Thymus (tissue), 11 donors: ENCODE data around the gene IDUA. TPM values are rescaled to one million over a fixed set of nuclear protein-coding genes. Genes with fewer than 3 reads are reported as not detected.

Experiments
- DNase-seq, 9 donors: peaks; one replicate each; pipeline ENCODE4 v3.0.0-alpha.2; 2013; ENCODE audit warnings: low spot score in 9 of 9, low read depth in 6 of 9, missing footprints in 1 of 9
- H3K27ac ChIP-seq, 2 donors: one replicate each; pipeline ENCODE4 v1.5.1; 2013; ENCODE audit warnings: control low read depth in 1 of 2, low read depth in 1 of 2, low read length in 1 of 2, mild to moderate bottlenecking in 1 of 2, moderate library complexity in 1 of 2
- H3K27me3 ChIP-seq, 2 donors: one replicate each; pipeline ENCODE4 v1.5.1; 2013; ENCODE audit warnings: low read length in 1 of 2; ENCODE audit not compliant: control insufficient read depth in 2 of 2, insufficient read depth in 1 of 2
- H3K36me3 ChIP-seq, 2 donors: one replicate each; pipeline ENCODE4 v1.5.1; 2013; ENCODE audit warnings: low read length in 1 of 2, mild to moderate bottlenecking in 1 of 2, moderate library complexity in 1 of 2; ENCODE audit not compliant: control insufficient read depth in 2 of 2, insufficient read depth in 2 of 2
- H3K4me1 ChIP-seq, 2 donors: one replicate each; pipeline ENCODE4 v1.5.1; 2013; ENCODE audit warnings: low read length in 2 of 2; ENCODE audit not compliant: control insufficient read depth in 2 of 2, insufficient read depth in 2 of 2
- H3K4me3 ChIP-seq, 2 donors: one replicate each; pipeline ENCODE4 v1.5.1; 2013; ENCODE audit warnings: low read length in 2 of 2, control low read depth in 1 of 2, mild to moderate bottlenecking in 1 of 2
- H3K9me3 ChIP-seq, 2 donors: one replicate each; pipeline ENCODE4 v1.5.1; 2013; ENCODE audit warnings: low read length in 1 of 2, mild to moderate bottlenecking in 1 of 2; ENCODE audit not compliant: control insufficient read depth in 2 of 2, insufficient read depth in 1 of 2
- WGBS: extraction: QIAGEN DNeasy Blood & Tissue Kit; methylation state at CpG from one replicate; pipeline ENCODE4 v1.1.7; 2013; 5-methylcytosine and 5-hydroxymethylcytosine counted together
- polyA plus RNA-seq: library from polyadenylated mRNA; stranded (reverse); fragments of 200-250 nt; gene quantifications from one replicate; pipeline ENCODE4 v1.2.3, GENCODE V29; 2013
- total RNA-seq: library from RNA; stranded (reverse); fragments of 120-200 nt; gene quantifications from one replicate; pipeline ENCODE4 v1.2.4, GENCODE V29; 2013
- donor health status: healthy.

Gene IDUA
- total and polyA plus RNA-seq, 2 donors = 12.6 to 27.4 TPM

- Histone ChIP-seq H3K4me3 (no peak overlapping the region), H3K27me3 (peaks cover 0 to 6% of the 10 kb centered on the region in 2 donors), H3K4me1 (peaks cover 0 to 2% of the 10 kb centered on the region in 2 donors), H3K27ac (no peak overlapping the region), H3K36me3 (peaks cover 0 to 13% of the 10 kb centered on the region in 2 donors), H3K9me3 (peaks cover 0 to 2% of the 10 kb centered on the region in 2 donors)
- DNase-seq = no peak
- 74% methylated on average over 17 of the region's 17 CpGs for WGBS
Observed at GRCh38 chr4:1026115-1026514, 39.3 kb downstream of the IDUA start.

GRCh38 chr4:1027219-1027914, 40.5 kb downstream of the IDUA start:
- H3K36me3 ChIP-seq = peaks cover 0 to 13% of the 10 kb centered on the region in 2 donors
- no peak overlapping the region for H3K27ac ChIP-seq
- DNase-seq = no peak
- peaks cover 0 to 16% of the 10 kb centered on the region in 2 donors for H3K27me3 ChIP-seq
- peaks cover 0 to 2% of the 10 kb centered on the region in 2 donors for H3K9me3 ChIP-seq
- WGBS = 85% methylated on average over 26 of the region's 26 CpGs
- no peak overlapping the region for H3K4me3 ChIP-seq
- H3K4me1 ChIP-seq = peaks cover 0 to 2% of the 10 kb centered on the region in 2 donors

GRCh38 chr4:1027915-1028238, 41.0 kb downstream of the IDUA start:
- peaks cover 0 to 19% of the 10 kb centered on the region in 2 donors for H3K27me3 ChIP-seq
- DNase-seq = no peak
- H3K9me3 ChIP-seq = peaks cover 0 to 2% of the 10 kb centered on the region in 2 donors
- no peak overlapping the region for H3K4me3 ChIP-seq
- peaks cover 0 to 13% of the 10 kb centered on the region in 2 donors for H3K36me3 ChIP-seq
- H3K4me1 ChIP-seq = peaks cover 0 to 2% of the 10 kb centered on the region in 2 donors
- WGBS = 80% methylated on average over 9 of the region's 9 CpGs
- H3K27ac ChIP-seq = no peak overlapping the region

GRCh38 chr4:1028574-1029220, 41.9 kb downstream of the IDUA start:
- Histone ChIP-seq H3K4me3 (no peak overlapping the region), H3K36me3 (peaks cover 0 to 13% of the 10 kb centered on the region in 2 donors), H3K27ac (no peak overlapping the region), H3K4me1 (peaks cover 0 to 2% of the 10 kb centered on the region in 2 donors), H3K9me3 (peaks cover 0 to 2% of the 10 kb centered on the region in 2 donors), H3K27me3 (peaks cover 0 to 23% of the 10 kb centered on the region in 2 donors)
- DNase-seq = no peak
- 88% methylated on average over 36 of the region's 36 CpGs for WGBS

GRCh38 chr4:1029529-1029928, 42.7 kb downstream of the IDUA start:
- Histone ChIP-seq H3K9me3 (peaks cover 0 to 2% of the 10 kb centered on the region in 2 donors), H3K4me1 (peaks cover 0 to 2% of the 10 kb centered on the region in 2 donors), H3K4me3 (no peak overlapping the region), H3K36me3 (peaks cover 0 to 13% of the 10 kb centered on the region in 2 donors), H3K27me3 (peaks cover 0 to 26% of the 10 kb centered on the region in 2 donors), H3K27ac (no peak overlapping the region)
- 88% methylated on average over 17 of the region's 17 CpGs for WGBS
- DNase-seq = no peak

- Histone ChIP-seq H3K27me3 (peaks cover 0 to 26% of the 10 kb centered on the region in 2 donors), H3K9me3 (peaks cover 0 to 2% of the 10 kb centered on the region in 2 donors), H3K4me3 (no peak overlapping the region), H3K27ac (no peak overlapping the region), H3K36me3 (peaks cover 0 to 11% of the 10 kb centered on the region in 2 donors), H3K4me1 (peaks cover 0 to 2% of the 10 kb centered on the region in 2 donors)
- no peak for DNase-seq
- 76% methylated on average over 12 of the region's 12 CpGs for WGBS
Observed at GRCh38 chr4:1030031-1030430, 43.2 kb downstream of the IDUA start.

- H3K4me1 ChIP-seq = peaks cover 0 to 2% of the 10 kb centered on the region in 2 donors
- H3K36me3 ChIP-seq = peaks cover 0 to 6% of the 10 kb centered on the region in 2 donors
- H3K27ac ChIP-seq = no peak overlapping the region
- 77% methylated on average over 16 of the region's 16 CpGs for WGBS
- DNase-seq = no peak
- no peak overlapping the region for H3K4me3 ChIP-seq
- no peaks in the 10 kb centered on the region for H3K9me3 ChIP-seq
- peaks cover 0 to 26% of the 10 kb centered on the region in 2 donors for H3K27me3 ChIP-seq
Observed at GRCh38 chr4:1030559-1030958, 43.7 kb downstream of the IDUA start.

- no peak for DNase-seq
- Histone ChIP-seq H3K36me3 (no peaks in the 10 kb centered on the region), H3K27ac (no peak overlapping the region), H3K27me3 (peaks cover 0 to 26% of the 10 kb centered on the region in 2 donors), H3K4me3 (no peak overlapping the region), H3K9me3 (no peaks in the 10 kb centered on the region), H3K4me1 (no peaks in the 10 kb centered on the region)
- WGBS = 91% methylated on average over 8 of the region's 8 CpGs
Observed at GRCh38 chr4:1031346-1031745, 44.5 kb downstream of the IDUA start.
